H9 (cell line): ENCODE measurements around the gene RRP15. TPM values are rescaled to one million over a fixed set of nuclear protein-coding genes. Genes with fewer than 3 reads are reported as not detected.

Experiments
- DNase-seq: peaks from one replicate; pipeline ENCODE4 v3.0.0-alpha.2; 2017
- H2AFZ ChIP-seq: one replicate; pipeline ENCODE4 v1.6.1; 2013; ENCODE audit warnings: mild to moderate bottlenecking, low read length, control low read depth, moderate library complexity
- H2AK5ac ChIP-seq: 2 replicates; pipeline ENCODE4 v1.6.1; 2013; ENCODE audit warnings: low read length, control low read depth, mixed read lengths; ENCODE audit not compliant: insufficient read length
- H2BK120ac ChIP-seq: one replicate; pipeline ENCODE4 v1.6.1; 2013; ENCODE audit warnings: low read depth, mild to moderate bottlenecking, low read length, control low read depth, inconsistent platforms; ENCODE audit not compliant: poor library complexity, severe bottlenecking
- H2BK12ac ChIP-seq: 2 replicates; pipeline ENCODE4 v1.6.1; 2013; ENCODE audit warnings: low read length, control low read depth, mixed read lengths, low read depth; ENCODE audit not compliant: insufficient read length
- H2BK15ac ChIP-seq: 2 replicates; pipeline ENCODE4 v1.6.1; 2013; ENCODE audit warnings: low read depth, low read length, control low read depth
- H2BK20ac ChIP-seq: one replicate; pipeline ENCODE4 v1.6.1; 2013; ENCODE audit warnings: low read depth, mild to moderate bottlenecking, low read length, control low read depth, inconsistent platforms; ENCODE audit not compliant: poor library complexity, severe bottlenecking
- H2BK5ac ChIP-seq: 2 replicates; pipeline ENCODE4 v1.6.1; 2013; ENCODE audit warnings: low read length, control low read depth, mixed read lengths; ENCODE audit not compliant: insufficient read length
- H3K14ac ChIP-seq: 2 replicates; pipeline ENCODE4 v1.6.1; 2013; ENCODE audit warnings: low read length, control low read depth; ENCODE audit not compliant: insufficient read depth
- H3K18ac ChIP-seq: 2 replicates; pipeline ENCODE4 v1.6.1; 2013; ENCODE audit warnings: low read depth, mild to moderate bottlenecking, mixed read lengths, low read length, control low read depth; ENCODE audit not compliant: insufficient read length
- H3K23ac ChIP-seq: 2 replicates; pipeline ENCODE4 v1.6.1; 2013; ENCODE audit warnings: low read length, control low read depth, mixed read lengths, low read depth; ENCODE audit not compliant: insufficient read length
- H3K23me2 ChIP-seq: 2 replicates; pipeline ENCODE4 v1.6.1; 2013; ENCODE audit warnings: low read depth, mild to moderate bottlenecking, mixed read lengths, low read length, control low read depth; ENCODE audit not compliant: insufficient read length, poor library complexity, severe bottlenecking
- H3K27ac ChIP-seq: 2 replicates; pipeline ENCODE4 v1.5.1; 2013; ENCODE audit warnings: low read length, control low read depth, mixed read lengths, low read depth; ENCODE audit not compliant: insufficient read length
- H3K27me3 ChIP-seq: 2 replicates; pipeline ENCODE4 v1.6.1; 2013; ENCODE audit warnings: low read length, control low read depth, inconsistent platforms; ENCODE audit not compliant: insufficient read depth
- H3K4ac ChIP-seq: 2 replicates; pipeline ENCODE4 v1.6.1; 2013; ENCODE audit warnings: low read depth, mild to moderate bottlenecking, control low read depth, inconsistent platforms, low read length, moderate library complexity
- H3K4me1 ChIP-seq: 2 replicates; pipeline ENCODE4 v1.6.1; 2013; ENCODE audit warnings: low read length, control low read depth, inconsistent platforms; ENCODE audit not compliant: insufficient read depth
- H3K4me2 ChIP-seq: 2 replicates; pipeline ENCODE4 v1.6.1; 2013; ENCODE audit warnings: low read length, control low read depth, mixed read lengths; ENCODE audit not compliant: insufficient read length, insufficient read depth
- H3K56ac ChIP-seq: 2 replicates; pipeline ENCODE4 v1.6.1; 2013; ENCODE audit warnings: low read depth, mild to moderate bottlenecking, mixed read lengths, low read length, control low read depth; ENCODE audit not compliant: insufficient read length
- H3K79me1 ChIP-seq: 2 replicates; pipeline ENCODE4 v1.6.1; 2013; ENCODE audit warnings: low read depth, mild to moderate bottlenecking, moderate library complexity, low read length, control low read depth, inconsistent platforms; ENCODE audit not compliant: insufficient read depth, poor library complexity, severe bottlenecking
- H3K79me2 ChIP-seq: 2 replicates; pipeline ENCODE4 v1.6.1; 2013; ENCODE audit warnings: low read length, control low read depth, inconsistent platforms; ENCODE audit not compliant: insufficient read depth
- H3K9ac ChIP-seq: 2 replicates; pipeline ENCODE4 v1.6.1; 2013; ENCODE audit warnings: low read length, control low read depth, mixed read lengths; ENCODE audit not compliant: insufficient read length; ENCODE audit errors: extremely low read depth
- H3K9me3 ChIP-seq: one replicate; pipeline ENCODE4 v1.6.1; 2013; ENCODE audit warnings: low read depth, low read length, inconsistent platforms; ENCODE audit not compliant: control insufficient read depth
- H3T11ph ChIP-seq: one replicate; pipeline ENCODE4 v1.6.1; 2013; ENCODE audit warnings: mild to moderate bottlenecking, low read length, control low read depth, inconsistent platforms
- H4K20me1 ChIP-seq: one replicate; pipeline ENCODE4 v1.6.1; 2013; ENCODE audit not compliant: control insufficient read depth, insufficient read length, insufficient read depth
- H4K5ac ChIP-seq: 2 replicates; pipeline ENCODE4 v1.6.1; 2013; ENCODE audit warnings: low read depth, mild to moderate bottlenecking, mixed read lengths, low read length, control low read depth; ENCODE audit not compliant: insufficient read length
- H4K8ac ChIP-seq: replicated peaks from 2 replicates; pipeline ENCODE4 v1.6.1; 2013; ENCODE audit warnings: low read length, control low read depth, mixed read lengths, low read depth; ENCODE audit not compliant: insufficient read length
- H4K91ac ChIP-seq: 2 replicates; pipeline ENCODE4 v1.6.1; 2013; ENCODE audit warnings: low read depth, mild to moderate bottlenecking, moderate library complexity, mixed read lengths, low read length, control low read depth; ENCODE audit not compliant: insufficient read length
- H3K27ac Mint-ChIP-seq, 3 experiments: 2 replicates in 2 of 3; 3 replicates in 1 of 3; pipeline ENCODE4 v1.8.0; 2020 to 2021; ENCODE audit warnings: mixed read lengths in 3 of 3, mild to moderate bottlenecking in 1 of 3, moderate library complexity in 1 of 3
- H3K27me3 Mint-ChIP-seq: 2 replicates; pipeline ENCODE4 v1.8.0; 2021; ENCODE audit warnings: low read depth, mild to moderate bottlenecking, moderate library complexity, mixed read lengths
- H3K36me3 Mint-ChIP-seq, 3 experiments: 2 replicates in 2 of 3; 3 replicates in 1 of 3; pipeline ENCODE4 v1.8.0; 2020 to 2021; ENCODE audit warnings: low read depth in 3 of 3, mixed read lengths in 3 of 3; ENCODE audit not compliant: insufficient read depth in 1 of 3
- H3K4me1 Mint-ChIP-seq, 2 experiments: 2 replicates each; pipeline ENCODE4 v1.8.0; 2020; ENCODE audit warnings: mixed read lengths in 2 of 2
- H3K4me3 Mint-ChIP-seq, 2 experiments: 2 replicates in 1 of 2; 3 replicates in 1 of 2; pipeline ENCODE4 v1.8.0; 2020 to 2021; ENCODE audit warnings: mild to moderate bottlenecking in 2 of 2, mixed read lengths in 2 of 2, moderate library complexity in 1 of 2
- H3K9me3 Mint-ChIP-seq, 2 experiments: 2 replicates in 1 of 2; 3 replicates in 1 of 2; pipeline ENCODE4 v1.8.0; 2020; ENCODE audit warnings: mild to moderate bottlenecking in 2 of 2, mixed read lengths in 2 of 2, moderate library complexity in 1 of 2
- WGBS: extraction: QIAGEN DNeasy Blood & Tissue Kit; methylation state at CpG from one replicate; pipeline ENCODE4 v1.1.7; 2013; ENCODE audit warnings: missing lambda C conversion rate, low lambda C conversion rate, mixed read lengths; ENCODE audit not compliant: insufficient read length; ENCODE audit errors: extremely low coverage; 5-methylcytosine and 5-hydroxymethylcytosine counted together
- total RNA-seq: library from RNA; stranded (reverse); gene quantifications from 2 replicates; pipeline ENCODE4 v1.2.1, GENCODE V29; 2021
- TF ChIP-seq, protein P1 (sequence below): fragments of 200-600 bp; sonication (generic); conservative IDR thresholded peaks from 3 replicates; pipeline ENCODE4 v1.8.0; 2021; ENCODE audit warnings: antibody characterized with exemption, mild to moderate bottlenecking

The RRP15 gene
- total RNA-seq, 1 experiment from 2014 or later = 48.7 TPM

DNA sequence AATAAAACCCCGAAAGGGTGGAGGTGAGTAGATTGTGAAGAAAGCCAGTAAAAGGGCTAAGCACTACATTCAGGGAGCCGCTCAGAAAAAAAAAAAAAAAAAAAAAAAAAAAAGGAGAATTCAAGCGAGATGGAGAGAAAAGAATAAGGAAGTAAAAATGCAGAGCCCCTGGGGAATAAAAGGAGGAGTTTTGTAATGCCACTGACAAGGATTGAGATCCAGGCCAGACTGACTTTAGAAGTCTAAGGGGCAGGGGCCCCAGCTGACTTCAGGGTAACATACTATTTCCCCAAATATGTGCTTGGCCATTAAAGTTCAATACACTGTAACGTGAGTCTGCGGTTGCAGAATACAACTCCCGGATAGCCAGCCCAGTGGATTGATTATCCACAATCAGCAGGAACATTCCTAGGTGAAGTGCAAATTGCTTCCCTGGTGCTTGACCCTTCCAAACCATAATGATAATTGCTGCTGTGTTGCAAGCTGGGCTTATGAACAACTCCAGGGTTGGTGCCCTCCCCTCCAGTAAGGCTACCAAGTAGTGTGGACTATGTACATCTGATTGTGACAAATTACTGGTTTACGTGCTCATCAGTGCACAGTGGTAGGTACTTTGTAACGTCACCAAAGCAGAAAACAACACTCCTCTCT, 30.7 kb upstream of the RRP15 start:
- Histone ChIP-seq H4K91ac (no peak overlapping the region), H3K4ac (no peak overlapping the region), H2BK15ac (no peak overlapping the region), H3K79me2 (no peaks in the 10 kb centered on the region), H3K9ac (no peak overlapping the region), H2BK12ac (no peak overlapping the region), H3K27me3 (no peaks in the 10 kb centered on the region), H2BK5ac (no peak overlapping the region), H3K4me2 (no peak overlapping the region), H2AK5ac (no peak overlapping the region), H3K23ac (no peak overlapping the region), H3K56ac (no peak overlapping the region), H3K79me1 (no peaks in the 10 kb centered on the region), H4K5ac (no peak overlapping the region), H4K8ac (no peak overlapping the region), H2AFZ (no peak overlapping the region), H3K14ac (no peak overlapping the region), H2BK20ac (no peak overlapping the region), H2BK120ac (no peak overlapping the region), H3K9me3 (no peaks in the 10 kb centered on the region), H3T11ph (no peak overlapping the region), H3K27ac (no peak overlapping the region), H3K4me1 (no peaks in the 10 kb centered on the region), H3K18ac (no peak overlapping the region), H4K20me1 (no peaks in the 10 kb centered on the region), H3K23me2 (no peaks in the 10 kb centered on the region)
- Mint-ChIP-seq H3K27ac (no peak overlapping the region), H3K4me3 (no peak overlapping the region), H3K4me1 (peaks cover 8 to 12% of the 10 kb centered on the region in 2 experiments), H3K27me3 (no peaks in the 10 kb centered on the region), H3K36me3 (no peaks in the 10 kb centered on the region), H3K9me3 (no peaks in the 10 kb centered on the region)
- TF ChIP-seq, protein P1, sequence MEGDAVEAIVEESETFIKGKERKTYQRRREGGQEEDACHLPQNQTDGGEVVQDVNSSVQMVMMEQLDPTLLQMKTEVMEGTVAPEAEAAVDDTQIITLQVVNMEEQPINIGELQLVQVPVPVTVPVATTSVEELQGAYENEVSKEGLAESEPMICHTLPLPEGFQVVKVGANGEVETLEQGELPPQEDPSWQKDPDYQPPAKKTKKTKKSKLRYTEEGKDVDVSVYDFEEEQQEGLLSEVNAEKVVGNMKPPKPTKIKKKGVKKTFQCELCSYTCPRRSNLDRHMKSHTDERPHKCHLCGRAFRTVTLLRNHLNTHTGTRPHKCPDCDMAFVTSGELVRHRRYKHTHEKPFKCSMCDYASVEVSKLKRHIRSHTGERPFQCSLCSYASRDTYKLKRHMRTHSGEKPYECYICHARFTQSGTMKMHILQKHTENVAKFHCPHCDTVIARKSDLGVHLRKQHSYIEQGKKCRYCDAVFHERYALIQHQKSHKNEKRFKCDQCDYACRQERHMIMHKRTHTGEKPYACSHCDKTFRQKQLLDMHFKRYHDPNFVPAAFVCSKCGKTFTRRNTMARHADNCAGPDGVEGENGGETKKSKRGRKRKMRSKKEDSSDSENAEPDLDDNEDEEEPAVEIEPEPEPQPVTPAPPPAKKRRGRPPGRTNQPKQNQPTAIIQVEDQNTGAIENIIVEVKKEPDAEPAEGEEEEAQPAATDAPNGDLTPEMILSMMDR = no peak
- no peak for DNase-seq
- WGBS = no CpG with 5 or more reads among the region's 8 CpGs
